OCI-LY1 (cell line): ENCODE results near the gene RNGTT.

Experiments used
- CTCF ChIP-seq: fragments of 200-600 bp; sonication (generic), shearing (Covaris generic); IDR thresholded peaks from 2 replicates; pipeline ENCODE4 v1.5.1; 2017; ENCODE audit warnings: mild to moderate bottlenecking, antibody characterized with exemption, low read length, moderate library complexity, mixed read lengths
- EZH2 ChIP-seq: fragments of 200-600 bp; sonication (generic), shearing (Covaris generic); IDR thresholded peaks from 2 replicates; pipeline ENCODE4 v1.8.0; 2017; ENCODE audit warnings: borderline replicate concordance, mixed run types, mild to moderate bottlenecking, antibody characterized with exemption, low read length, moderate library complexity, mixed read lengths

- TF ChIP-seq CTCF (no peak), EZH2 (no peak)
These were observed 331.6 kb downstream of the RNGTT start for GRCh38 chr6:88631830-88632229.
